GM19043 (cell line): ENCODE measurements around the gene RNU6-1.

Source experiments
- ATAC-seq: cut with Tn5 transposase; IDR thresholded peaks from one replicate; pipeline ENCODE4 v1.9.1; 2021; ENCODE audit warnings: low read depth; ENCODE audit not compliant: unreplicated experiment

Gene RNU6-1

GRCh38 chr15:67822537-67823313, 17.1 kb downstream of the RNU6-1 start:
- no peak for ATAC-seq

- no peak for ATAC-seq
These were observed 17.9 kb downstream of the RNU6-1 start for GRCh38 chr15:67821784-67822440.

- ATAC-seq, result no peak
These were observed 18.7 kb downstream of the RNU6-1 start for GRCh38 chr15:67820992-67821783.

- ATAC-seq, result no peak
These were observed 19.5 kb downstream of the RNU6-1 start for GRCh38 chr15:67820122-67820991.

GRCh38 chr15:67819636-67820035, 20.2 kb downstream of the RNU6-1 start:
- ATAC-seq, result no peak

- no peak for ATAC-seq
These were observed 21.4 kb downstream of the RNU6-1 start for GRCh38 chr15:67818464-67818863.

GRCh38 chr15:67816668-67817067, 23.2 kb downstream of the RNU6-1 start:
- no peak for ATAC-seq

- ATAC-seq, result no peak
These were observed 24.7 kb downstream of the RNU6-1 start for GRCh38 chr15:67815036-67815592.

- ATAC-seq, result no peak
These were observed 26.7 kb downstream of the RNU6-1 start for GRCh38 chr15:67813104-67813634.

- no peak for ATAC-seq
These were observed 27.6 kb downstream of the RNU6-1 start for GRCh38 chr15:67812241-67812644.

GRCh38 chr15:67809866-67810265, 30.0 kb downstream of the RNU6-1 start:
- no peak for ATAC-seq

- no peak for ATAC-seq
These were observed 30.4 kb downstream of the RNU6-1 start for GRCh38 chr15:67809441-67809840.

- ATAC-seq, result no peak
These were observed 31.0 kb downstream of the RNU6-1 start for GRCh38 chr15:67808821-67809220.

GRCh38 chr15:67807836-67808235, 32.0 kb downstream of the RNU6-1 start:
- ATAC-seq, result no peak

GRCh38 chr15:67807141-67807540, 32.7 kb downstream of the RNU6-1 start:
- ATAC-seq, result no peak

- no peak for ATAC-seq
These were observed 33.3 kb downstream of the RNU6-1 start for GRCh38 chr15:67806536-67806935.

GRCh38 chr15:67805666-67806516, 34.0 kb downstream of the RNU6-1 start:
- ATAC-seq, result no peak

GRCh38 chr15:67805008-67805665, 34.7 kb downstream of the RNU6-1 start:
- ATAC-seq, result no peak
